K562 (cell line): Measurements from ENCODE around the gene UBLCP1. TPM values are rescaled to one million over a fixed set of nuclear protein-coding genes. Genes with fewer than 3 reads are reported as not detected.

ENCODE experiments used
- ATAC-seq: fragments of 200-7000 bp; cut with Tn5 transposase; 3 replicates; pipeline ENCODE4 v1.9.1; 2020; ENCODE audit warnings: moderate library complexity
- BruUV-seq: library from RNA; stranded (reverse); fragments of 400-500 nt; replicated peaks from 2 replicates; lab custom pipeline; 2021; lab: Mats Ljungman, UMichigan
- CTCF ChIA-PET: fragments of 300-600 bp; formaldehyde crosslinking; extraction: SDS; loops from one replicate; lab custom pipeline; 2021; ENCODE audit warnings: low intra/inter-chr PET ratio; lab: Yijun Ruan, JAX
- POLR2A ChIA-PET: fragments of 300-600, 350-650 bp; sonication (Branson Sonifier 250); formaldehyde crosslinking; extraction: SDS; loops from one replicate; lab custom pipeline; 2021; ENCODE audit warnings: antibody characterized with exemption, inconsistent platforms; lab: Yijun Ruan, JAX
- DNase-seq, 4 experiments: peaks; one replicate each; pipeline versions ENCODE4 v3.0.0 to v3.0.0-alpha.2; 2011 to 2018; ENCODE audit warnings: low spot score in 3 of 4, mixed read lengths in 3 of 4; ENCODE audit errors: extremely low read depth in 1 of 4
- FAIRE-seq: peaks from 2 replicates; lab custom pipeline; 2011; peaks lifted over from hg19 to GRCh38; lab: Jason Lieb, UNC
- H2AFZ ChIP-seq: 2 replicates; pipeline ENCODE4 v1.6.0; 2011; ENCODE audit warnings: low read depth, low read length, control low read depth, inconsistent platforms
- H3K27ac ChIP-seq: fragments of 200-600 bp; 3 replicates; pipeline ENCODE4 v1.8.0; 2011; ENCODE audit warnings: low read depth, mild to moderate bottlenecking, control low read depth, inconsistent platforms, low read length, moderate library complexity, mixed read lengths; ENCODE audit errors: extremely low read depth
- H3K27me3 ChIP-seq, 2 experiments: fragments of 300-600 bp in 1 of 2; 2 replicates in 1 of 2; 3 replicates in 1 of 2; pipeline versions ENCODE4 v1.6.0 to v1.8.0; 2011; ENCODE audit warnings: inconsistent platforms in 2 of 2, low read length in 2 of 2, mild to moderate bottlenecking in 1 of 2, mixed read lengths in 1 of 2, moderate library complexity in 1 of 2; ENCODE audit not compliant: control insufficient read depth in 2 of 2, insufficient read depth in 2 of 2
- H3K36me3 ChIP-seq: fragments of 300-600 bp; 3 replicates; pipeline ENCODE4 v1.8.0; 2011; ENCODE audit warnings: mild to moderate bottlenecking, low read length, inconsistent platforms; ENCODE audit not compliant: control insufficient read depth, insufficient read depth
- H3K4me1 ChIP-seq, 2 experiments: fragments of 200-600 bp in 1 of 2; replicated peaks in 1 of 2; 2 replicates in 1 of 2; 3 replicates in 1 of 2; pipeline versions ENCODE4 v1.5.1 to v1.8.0; 2011; ENCODE audit warnings: inconsistent platforms in 2 of 2, low read length in 2 of 2, mild to moderate bottlenecking in 1 of 2, mixed read lengths in 1 of 2, moderate library complexity in 1 of 2; ENCODE audit not compliant: control insufficient read depth in 2 of 2, insufficient read depth in 2 of 2
- H3K4me2 ChIP-seq: 2 replicates; pipeline ENCODE4 v1.6.1; 2011; ENCODE audit warnings: low read length, control low read depth, inconsistent platforms, mixed read lengths; ENCODE audit not compliant: insufficient read depth
- H3K4me3 ChIP-seq: fragments of 200-600 bp; sonication (generic), shearing (Covaris generic); 2 replicates; pipeline ENCODE4 v1.5.1; 2016; ENCODE audit warnings: control low read depth, inconsistent platforms
- H3K79me2 ChIP-seq: fragments of 200-600 bp; 3 replicates; pipeline ENCODE4 v1.8.0; 2011; ENCODE audit warnings: low read length, inconsistent platforms; ENCODE audit not compliant: control insufficient read depth, insufficient read depth
- H3K9ac ChIP-seq, 2 experiments: 2 replicates each; pipeline versions ENCODE4 v1.6.0 to v1.6.1; 2011; ENCODE audit warnings: low read depth in 2 of 2, low read length in 2 of 2, control low read depth in 1 of 2, inconsistent platforms in 1 of 2, mild to moderate bottlenecking in 1 of 2, mixed read lengths in 1 of 2; ENCODE audit not compliant: insufficient read depth in 1 of 2
- H3K9me1 ChIP-seq: one replicate; pipeline ENCODE4 v1.6.0; 2011; ENCODE audit warnings: inconsistent platforms, mild to moderate bottlenecking, low read length, moderate library complexity; ENCODE audit not compliant: control insufficient read depth, insufficient read depth
- H3K9me3 ChIP-seq: replicated peaks from 2 replicates; pipeline ENCODE4 v1.5.1; 2011; ENCODE audit warnings: low read depth, low read length, inconsistent platforms; ENCODE audit not compliant: control insufficient read depth, insufficient read depth
- H4K20me1 ChIP-seq: replicated peaks from 2 replicates; pipeline ENCODE4 v1.6.1; 2011; ENCODE audit warnings: low read length, inconsistent platforms, mixed read lengths; ENCODE audit not compliant: control insufficient read depth, insufficient read depth
- CTCF ChIP-seq, 3 experiments: IDR thresholded peaks in 2 of 3; conservative IDR thresholded peaks in 1 of 3; 2 replicates each; pipeline ENCODE4 v1.5.1; 2011 to 2012; ENCODE audit warnings: low read length in 3 of 3, mild to moderate bottlenecking in 3 of 3, control low read depth in 2 of 3, improper control_type of control experiment in 1 of 3, inconsistent platforms in 1 of 3, low read depth in 1 of 3, mixed read lengths in 1 of 3, moderate library complexity in 1 of 3; ENCODE audit not compliant: insufficient read depth in 2 of 3
- GATAD2B ChIP-seq: fragments of 450-650 bp; IDR thresholded peaks from 2 replicates; pipeline ENCODE4 v1.6.1; 2017; ENCODE audit warnings: mild to moderate bottlenecking, borderline replicate concordance
- MAFG ChIP-seq: fragments of 450-650 bp; conservative IDR thresholded peaks from 2 replicates; pipeline ENCODE4 v1.6.1; 2016; ENCODE audit warnings: missing genetic modification characterization, missing compliant biosample characterization
- MAZ ChIP-seq, 2 experiments: fragments of 450-650 bp in 1 of 2; sonication (generic) in 1 of 2; formaldehyde crosslinking; IDR thresholded peaks in 1 of 2; conservative IDR thresholded peaks in 1 of 2; 2 replicates each; pipeline versions ENCODE4 v1.4.0 to v1.5.0; 2020; ENCODE audit warnings: mild to moderate bottlenecking in 1 of 2, missing genetic modification reagents in 1 of 2
- POLR2AphosphoS5 ChIP-seq: IDR thresholded peaks from 2 replicates; pipeline ENCODE4 v1.6.1; 2011; ENCODE audit warnings: mild to moderate bottlenecking, low read depth, low read length, moderate library complexity; ENCODE audit not compliant: control insufficient read depth, insufficient read depth
- RAD21 ChIP-seq, 2 experiments: fragments of 250-450 bp in 1 of 2; fragments of 450-650 bp in 1 of 2; sonication (Bioruptor Pico) in 1 of 2; formaldehyde crosslinking in 1 of 2; IDR thresholded peaks in 1 of 2; conservative IDR thresholded peaks in 1 of 2; 2 replicates each; pipeline versions ENCODE4 v1.4.0 to v1.8.0; 2020 to 2022; ENCODE audit warnings: mild to moderate bottlenecking in 2 of 2, moderate library complexity in 1 of 2
- SUPT5H ChIP-seq: fragments of 450-650 bp; IDR thresholded peaks from 2 replicates; pipeline ENCODE4 v1.6.1; 2016
- ZBTB26 ChIP-seq: fragments of 450-650 bp; formaldehyde crosslinking; IDR thresholded peaks from 2 replicates; pipeline ENCODE4 v1.4.0; 2022; ENCODE audit warnings: missing genetic modification characterization
- ZNF134 ChIP-seq: fragments of 250-450 bp; sonication (Bioruptor Pico); conservative IDR thresholded peaks from 2 replicates; pipeline ENCODE4 v1.4.0; 2020
- ZNF175 ChIP-seq: fragments of 200-800 bp; sonication (Bioruptor generic); IDR thresholded peaks from 2 replicates; pipeline ENCODE4 v1.6.1; 2016; ENCODE audit warnings: low read depth, mild to moderate bottlenecking, missing genetic modification characterization, missing compliant biosample characterization
- WGBS: fragments of 100-300 bp; shearing (Covaris generic); methylation state at CpG from one replicate; pipeline ENCODE4 v1.1.6; 2016; ENCODE audit warnings: low coverage, mixed read lengths; ENCODE audit not compliant: insufficient coverage; ENCODE audit errors: missing lambda C conversion rate; 5-methylcytosine and 5-hydroxymethylcytosine counted together
- in situ Hi-C: fragments of 300-500 bp; cut with MboI; formaldehyde crosslinking; loops from 4 replicates; pipeline ENCODE4 v1.15.0; 2018; ENCODE audit warnings: inconsistent platforms, mixed read lengths
- intact Hi-C: fragments of 100-400 bp; cut with micrococcal nuclease; formaldehyde crosslinking; loops from 2 replicates; pipeline ENCODE4 v1.14.2; 2022
- polyA plus RNA-seq, 8 experiments: library from polyadenylated mRNA; depleted of rRNA in 4 of 8; stranded (reverse) in 5 of 8; unstranded in 3 of 8; fragments of >200 nt; fragmentation: Nextera tagmentation in 2 of 8; fragmentation: Illumina TruSeq in 1 of 8; extraction: Ambion mirVana in 2 of 8; extraction: Trizol in 1 of 8; gene quantifications; 2 replicates each; pipeline versions ENCODE4 v1.2.1 to v1.2.3, GENCODE V29; 2011 to 2014; ENCODE audit warnings: inconsistent platforms in 1 of 8, missing spikeins in 1 of 8
- total RNA-seq, 7 experiments: library from RNA; depleted of rRNA in 6 of 7; stranded (reverse); fragments of >200 nt in 6 of 7; fragmentation: Illumina TruSeq in 2 of 7; extraction: Trizol in 2 of 7; gene quantifications; 2 replicates each; pipeline versions ENCODE4 v1.2.1 to v1.2.3, GENCODE V29; 2011 to 2021; ENCODE audit warnings: low replicate concordance in 1 of 7
- TF ChIP-seq, protein P1 (sequence below), 2 experiments: IDR thresholded peaks in 1 of 2; conservative IDR thresholded peaks in 1 of 2; 2 replicates each; pipeline ENCODE4 v1.6.1; 2016; ENCODE audit warnings: low read depth in 2 of 2, mild to moderate bottlenecking in 1 of 2, missing compliant biosample characterization in 1 of 2, missing genetic modification characterization in 1 of 2, moderate library complexity in 1 of 2

Gene UBLCP1
- total and polyA plus RNA-seq, 9 of the 15 experiments (the other 6 are each of a cell fraction or from before 2014, with no cell fraction given), result 18.8 to 39.8 (median 30.2) TPM

DNA sequence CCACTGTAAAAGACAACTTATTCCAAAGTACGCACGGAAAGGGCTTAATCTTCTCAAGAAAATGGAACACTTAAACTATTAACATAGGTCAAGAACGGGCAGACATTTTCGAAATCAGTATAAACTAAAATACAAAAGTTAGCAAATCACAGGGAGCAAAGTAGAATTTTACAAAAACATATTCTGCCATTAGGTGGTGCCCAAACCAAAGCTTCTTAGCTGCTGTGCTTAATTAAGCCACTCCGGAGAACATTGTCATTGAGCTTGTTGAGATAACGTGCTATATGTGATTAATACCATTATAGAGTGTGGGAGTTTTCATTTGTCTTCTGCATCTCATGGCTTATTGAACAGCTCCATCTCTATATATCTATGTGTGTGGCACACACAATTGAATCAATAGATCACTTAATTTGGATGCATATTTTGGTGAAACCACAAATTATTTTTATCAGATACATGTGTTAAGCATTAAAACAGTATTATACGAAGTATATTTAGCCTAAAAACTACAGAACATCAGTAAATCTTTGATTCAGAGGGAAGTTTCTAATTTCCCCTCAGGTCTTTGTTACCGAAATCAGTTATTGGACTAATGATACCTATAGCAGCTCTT lies 23.4 kb downstream of the UBLCP1 start:
- DNase-seq (peak in 1 of 4 experiments; percentile 40), ATAC-seq (peak; percentile 84), FAIRE-seq (peak; percentile 65)
- no peaks in the 10 kb centered on the region for H3K9me1 ChIP-seq
- H3K27me3 ChIP-seq, result no peaks in the 10 kb centered on the region
- no peak overlapping the region for H3K9ac ChIP-seq
- intact Hi-C loops (loop anchor here (2.0 kb wide), 2 partner anchors 30 to 130 kb away; no protein-coding TSS in a partner anchor), in situ Hi-C loops (no loop called here)
- H4K20me1 ChIP-seq, result no peaks in the 10 kb centered on the region
- H3K27ac ChIP-seq, result no peak overlapping the region
- WGBS, result 44% methylated on average over 8 of the region's 8 CpGs
- BruUV-seq, result no TSS peak
- no peaks in the 10 kb centered on the region for H3K4me1 ChIP-seq
- peaks cover 19% of the 10 kb centered on the region; the same call in 1 of the 3 replicates for H3K36me3 ChIP-seq
- H3K4me2 ChIP-seq, result no peak overlapping the region
- no peak overlapping the region for H2AFZ ChIP-seq
- POLR2A ChIA-PET, result interaction anchor here (0.5 kb wide), 1 partner anchor 84 kb away, joined by 3 read pairs; no protein-coding TSS in a partner anchor
- CTCF ChIA-PET, result interaction anchor here (1.3 to 4.1 kb wide), 2 partner anchors 30 to 32 kb away, joined by 3 to 19 read pairs; no protein-coding TSS in a partner anchor
- H3K79me2 ChIP-seq, result no peaks in the 10 kb centered on the region
- H3K4me3 ChIP-seq, result no peak overlapping the region
- no peaks in the 10 kb centered on the region for H3K9me3 ChIP-seq
- TF ChIP-seq MAFG (tag) (no peak), SUPT5H (peak; percentile 33; the same call in 1 of the 2 replicates), RAD21 (CRISPR knock-in tag; conservative IDR thresholded peaks at IDR 0.05 in 1 of 2, IDR thresholded peaks at IDR 0.05 in 1 of 2) (peak; percentile 74 to 75), ZNF175 (CRISPR knock-in tag) (no peak), ZNF134 (CRISPR knock-in tag) (no peak), MAZ (CRISPR knock-in tag; conservative IDR thresholded peaks at IDR 0.05 in 1 of 2, IDR thresholded peaks at IDR 0.05 in 1 of 2) (no peak), CTCF (IDR thresholded peaks at IDR 0.05 in 2 of 3, conservative IDR thresholded peaks at IDR 0.05 in 1 of 3; ENCODE audit: insufficient read depth in 2 of 3, low read depth in 1 of 3, low read length in 3 of 3) (peak; percentile 11 to 64 (median 46); a peak in 4 of 6 replicates), GATAD2B (no peak), ZBTB26 (CRISPR knock-in tag) (no peak), POLR2AphosphoS5 (no peak)
- TF ChIP-seq, protein P1, sequence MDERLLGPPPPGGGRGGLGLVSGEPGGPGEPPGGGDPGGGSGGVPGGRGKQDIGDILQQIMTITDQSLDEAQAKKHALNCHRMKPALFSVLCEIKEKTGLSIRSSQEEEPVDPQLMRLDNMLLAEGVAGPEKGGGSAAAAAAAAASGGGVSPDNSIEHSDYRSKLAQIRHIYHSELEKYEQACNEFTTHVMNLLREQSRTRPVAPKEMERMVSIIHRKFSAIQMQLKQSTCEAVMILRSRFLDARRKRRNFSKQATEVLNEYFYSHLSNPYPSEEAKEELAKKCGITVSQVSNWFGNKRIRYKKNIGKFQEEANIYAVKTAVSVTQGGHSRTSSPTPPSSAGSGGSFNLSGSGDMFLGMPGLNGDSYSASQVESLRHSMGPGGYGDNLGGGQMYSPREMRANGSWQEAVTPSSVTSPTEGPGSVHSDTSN (CRISPR knock-in tag; IDR thresholded peaks at IDR 0.05; ENCODE audit: low read depth), result no peak
- TF ChIP-seq, protein P1 (tag; conservative IDR thresholded peaks at IDR 0.05; ENCODE audit: low read depth), result 0 out of 2 replicates have a peak, but pooled peaks have one; percentile 12
